Measurements from ENCODE around the gene PLCZ1.
"Not testable (repeated sequence)": the region's sequence is repeated elsewhere in the genome, so short reads cannot be mapped to it uniquely, and the experiment has no call there.

The PLCZ1 gene

GRCh38 chr12:18737819-18738218 lies at the start of gene PLCZ1, which contains the start of gene CAPZA3:
TSS of gene PLCZ1 (minus strand) at chr12:18738012. CDS start at chr12:18737371, 641 bp downstream.
TSS of gene CAPZA3 (plus strand) at chr12:18738119. CDS start at chr12:18738269, 150 bp downstream.
- DNase-seq, result no peak

GRCh38 chr12:18785465-18785864 lies 47.7 kb upstream of the PLCZ1 start:
- not testable (repeated sequence) for DNase-seq

GRCh38 chr12:18782827-18783226 lies 45.0 kb upstream of the PLCZ1 start:
- DNase-seq, result no peak

- not testable (repeated sequence) for DNase-seq
Measured at GRCh38 chr12:18766479-18766878, 28.7 kb upstream of the PLCZ1 start.

- no peak for DNase-seq
Measured at GRCh38 chr12:18755341-18755740, 17.5 kb upstream of the PLCZ1 start.

GRCh38 chr12:18754124-18754707 lies 16.4 kb upstream of the PLCZ1 start:
- DNase-seq, result no peak

- no peak for DNase-seq
Measured at GRCh38 chr12:18753481-18754123, 15.8 kb upstream of the PLCZ1 start.

- no peak for DNase-seq
Measured at GRCh38 chr12:18752947-18753346, 15.1 kb upstream of the PLCZ1 start.

- no peak for DNase-seq
Measured at GRCh38 chr12:18752280-18752920, 14.6 kb upstream of the PLCZ1 start.

GRCh38 chr12:18751866-18752265 lies 14.1 kb upstream of the PLCZ1 start:
- no peak for DNase-seq

GRCh38 chr12:18750085-18750484 lies 12.3 kb upstream of the PLCZ1 start:
- no peak for DNase-seq

GRCh38 chr12:18749386-18749957 lies 11.7 kb upstream of the PLCZ1 start:
- no peak for DNase-seq

GRCh38 chr12:18747895-18748294 lies 10.1 kb upstream of the PLCZ1 start:
- DNase-seq, result no peak

GRCh38 chr12:18731156-18731555 lies 6.7 kb downstream of the PLCZ1 start:
- no peak for DNase-seq

GRCh38 chr12:18723752-18724151 lies 14.1 kb downstream of the PLCZ1 start:
- no peak for DNase-seq

GRCh38 chr12:18721452-18721851 lies 16.4 kb downstream of the PLCZ1 start:
- no peak for DNase-seq

- DNase-seq, result no peak
Measured at GRCh38 chr12:18720690-18721089, 17.1 kb downstream of the PLCZ1 start.

- no peak for DNase-seq
Measured at GRCh38 chr12:18719922-18720510, 17.8 kb downstream of the PLCZ1 start.

GRCh38 chr12:18718462-18718861 lies 19.4 kb downstream of the PLCZ1 start:
- no peak for DNase-seq

GRCh38 chr12:18716236-18716635 lies 21.6 kb downstream of the PLCZ1 start:
- no peak for DNase-seq

GRCh38 chr12:18706798-18707197 lies 31.0 kb downstream of the PLCZ1 start:
- no peak for DNase-seq

GRCh38 chr12:18703911-18704310 lies 33.9 kb downstream of the PLCZ1 start:
- no peak for DNase-seq

- DNase-seq, result no peak
Measured at GRCh38 chr12:18703321-18703720, 34.5 kb downstream of the PLCZ1 start.

- no peak for DNase-seq
Measured at GRCh38 chr12:18700271-18700670, 37.5 kb downstream of the PLCZ1 start.
